ENCODE results near the gene STX12. TPM values are rescaled to one million over a fixed set of nuclear protein-coding genes. Genes with fewer than 3 reads are reported as not detected.

The STX12 gene
- 138 and 152 TPM in 2 replicates for total RNA-seq

DNA sequence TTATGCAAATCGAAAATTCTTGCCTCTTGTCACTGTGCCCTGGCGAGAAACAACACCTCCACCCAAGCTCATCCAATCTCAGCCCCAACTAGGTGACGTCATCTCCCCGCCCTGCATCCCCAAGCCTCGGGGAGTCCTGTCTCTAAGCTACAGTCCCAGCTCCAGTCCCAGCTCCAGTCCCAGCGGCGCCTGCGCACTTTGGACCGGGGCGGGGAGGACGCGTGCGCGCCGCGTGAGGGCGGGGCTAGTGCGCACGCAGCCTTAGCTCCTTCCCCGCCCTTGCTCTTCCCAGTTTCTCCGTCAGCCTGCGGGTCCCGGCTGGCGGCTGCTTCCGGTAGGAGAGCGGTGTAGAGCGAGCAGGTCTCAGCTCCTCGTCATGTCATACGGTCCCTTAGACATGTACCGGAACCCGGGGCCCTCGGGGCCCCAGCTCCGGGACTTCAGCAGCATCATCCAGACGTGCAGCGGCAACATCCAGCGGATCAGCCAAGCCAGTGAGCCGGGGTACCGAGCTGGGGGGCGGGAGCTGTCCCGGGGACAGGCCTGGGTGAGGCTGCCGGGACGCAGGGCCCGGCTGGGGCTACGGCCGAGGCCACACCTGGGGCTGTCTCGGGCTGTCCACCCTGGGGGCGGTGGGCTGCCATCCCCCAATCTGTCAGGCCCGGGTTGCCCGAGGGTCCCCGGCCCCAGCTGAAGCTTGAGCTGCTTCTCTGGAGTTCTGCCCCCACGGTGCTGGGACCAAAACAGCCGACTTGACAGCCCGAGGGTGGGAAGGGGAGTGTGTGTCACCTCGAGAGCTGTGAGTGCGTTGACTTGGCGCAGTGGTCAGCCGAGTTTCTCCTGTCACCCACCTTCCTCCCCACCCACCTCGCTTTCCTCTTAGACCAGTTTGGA is at the start of gene STX12:
Gene STX12, plus strand, starts transcription at position 288 of the 894 bp plus-strand sequence. Its CDS starts 89 bp downstream, at position 377.

DNA sequence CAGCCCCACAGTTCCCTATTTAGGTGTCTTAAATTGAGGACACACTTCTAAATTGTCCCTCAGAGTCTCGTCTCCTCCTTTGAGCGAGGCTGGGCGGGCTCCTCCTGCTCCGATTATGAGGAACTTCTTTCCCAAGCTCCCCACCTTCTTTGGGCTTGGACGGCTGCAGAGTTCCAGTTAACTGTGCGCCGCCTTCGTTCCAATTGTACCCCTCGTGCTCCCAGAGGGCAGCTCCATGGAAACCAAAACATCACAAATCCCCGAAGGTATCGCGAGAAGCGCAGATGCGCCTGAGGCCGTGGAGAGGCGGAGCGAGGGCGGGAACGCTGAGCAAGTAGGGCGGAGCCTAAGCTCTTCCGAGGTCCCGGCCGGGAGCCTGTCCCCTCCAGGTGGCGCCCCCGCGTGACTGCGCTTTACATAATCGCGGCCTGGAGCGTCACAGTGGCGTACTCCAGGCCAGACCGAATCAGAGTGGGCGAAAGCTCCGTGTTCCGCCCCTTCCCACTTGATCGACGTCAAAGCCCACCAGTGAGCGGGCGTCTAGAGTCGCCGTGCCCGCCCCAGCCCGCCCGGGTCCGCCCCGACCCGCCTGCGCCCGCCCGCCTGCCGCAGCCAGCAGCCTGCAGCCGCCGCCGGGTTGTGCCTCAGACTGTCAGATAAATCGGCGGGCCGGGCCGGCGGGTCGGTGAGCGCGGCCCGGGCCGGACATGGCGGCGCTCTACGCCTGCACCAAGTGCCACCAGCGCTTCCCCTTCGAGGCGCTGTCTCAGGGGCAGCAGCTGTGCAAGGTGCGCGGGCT is 47.4 kb upstream of the STX12 start, which contains the start of gene FAM76A:
Gene FAM76A, plus strand, starts transcription at position 588 of the 799 bp plus-strand sequence. Its CDS starts 120 bp downstream, at position 708.

DNA sequence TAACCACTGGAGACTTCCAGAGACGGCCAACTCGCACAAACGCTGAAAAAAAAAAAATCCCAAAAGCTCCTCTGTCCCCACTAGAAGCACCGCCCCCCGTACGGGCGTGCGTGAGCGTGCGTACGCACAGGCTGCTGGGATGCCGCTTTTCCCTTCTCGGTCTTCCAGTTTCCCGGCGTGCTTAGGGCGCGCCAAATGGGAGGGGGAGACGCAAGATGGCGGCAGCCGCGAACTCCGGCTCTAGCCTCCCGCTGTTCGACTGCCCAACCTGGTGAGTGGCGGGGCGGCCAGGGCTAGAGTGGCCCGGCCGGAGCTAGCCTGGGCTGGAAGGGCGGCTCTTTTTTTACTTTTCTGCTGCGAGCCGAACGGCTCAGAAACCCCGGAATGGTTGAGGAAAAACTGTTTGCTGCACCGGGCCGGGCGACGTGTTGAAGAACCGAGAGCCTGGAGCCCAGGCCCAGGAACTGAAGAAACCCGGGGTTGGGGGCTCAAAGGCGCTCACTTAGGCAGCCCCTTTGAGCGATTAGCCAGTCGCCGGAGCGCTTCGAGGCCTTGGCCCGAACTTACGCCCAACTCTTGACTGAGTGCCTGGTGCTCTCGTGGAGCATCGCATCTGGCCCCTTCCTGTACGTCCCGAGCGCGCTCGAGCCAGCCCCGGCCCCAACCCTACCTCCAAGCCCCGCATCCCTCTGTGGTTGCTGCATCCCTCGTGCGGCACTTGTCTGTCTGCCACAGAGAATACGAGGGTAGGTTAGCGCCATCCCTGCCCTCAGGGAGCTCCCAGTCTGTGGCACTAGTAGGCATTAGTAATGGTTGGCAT is 57.8 kb downstream of the STX12 start, which contains the start of gene PPP1R8:
Gene PPP1R8, plus strand, starts transcription at position 162 of the 820 bp plus-strand sequence. Its CDS starts 54 bp downstream, at position 216.

DNA sequence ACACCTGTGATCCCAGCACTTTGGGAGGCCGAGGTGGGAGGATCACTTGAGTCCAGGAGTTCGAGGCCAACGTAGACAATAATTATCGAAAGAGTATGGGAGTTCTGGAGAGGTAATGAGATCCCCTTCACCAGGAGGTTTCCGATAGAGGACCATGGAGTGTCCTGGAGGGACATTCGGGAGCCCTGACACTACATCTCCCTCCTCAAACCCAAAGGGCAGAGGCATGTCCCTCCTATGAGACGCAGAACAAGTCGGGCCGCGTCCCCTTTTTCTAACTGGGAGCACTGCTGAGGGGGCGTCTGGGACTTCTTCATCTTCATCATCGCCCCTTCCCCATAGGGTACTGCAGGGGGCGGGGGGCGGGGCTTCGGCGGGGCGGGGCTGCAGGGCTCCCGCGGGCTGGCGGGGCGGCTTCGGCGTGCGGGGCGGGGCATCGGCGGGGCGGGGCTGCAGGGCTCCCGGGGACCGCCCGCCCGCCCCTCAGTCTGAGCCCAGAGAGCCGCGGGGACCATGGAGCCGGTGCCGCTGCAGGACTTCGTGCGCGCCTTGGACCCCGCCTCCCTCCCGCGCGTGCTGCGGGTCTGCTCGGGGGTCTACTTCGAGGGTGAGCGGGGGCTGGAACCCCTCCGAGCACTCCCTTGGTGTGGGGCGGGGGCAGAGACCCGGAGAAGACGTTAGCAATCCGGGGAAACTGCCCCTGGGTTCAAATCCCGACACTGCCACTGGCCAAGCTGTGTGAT is 99.2 kb downstream of the STX12 start, which contains the start of gene THEMIS2:
Gene THEMIS2, plus strand, starts transcription at position 486 of the 743 bp plus-strand sequence. Its CDS starts 28 bp downstream, at position 514.

Small RNA genes within 50 kb of the gene (small RNA-seq; reads per million reads assigned to genes)
- 0.91 reads per million, percentile 15 among the genes with 10 or more reads in this experiment for gene AL020997.2
- gene RNU6-1245P, result not detected
- 4,786 reads per million, percentile 100 among the genes with 10 or more reads in this experiment for gene SCARNA1

Other genes starting within 250 kb of the STX12 start
- 8.9 and 12.2 TPM in 2 replicates for gene AHDC1, start 169.1 kb upstream of the STX12 start, total RNA-seq
- 0.07 TPM in 1 of 2 replicates, not detected in the other for gene FGR, start 138.0 kb upstream of the STX12 start, total RNA-seq
- gene IFI6, start 101.0 kb upstream of the STX12 start, total RNA-seq, result 17.6 and 21.8 TPM in 2 replicates
- gene FAM76A, start 47.3 kb upstream of the STX12 start, total RNA-seq, result 8.0 and 9.6 TPM in 2 replicates
- 44.4 and 51.3 TPM in 2 replicates for gene PPP1R8, start 57.6 kb downstream of the STX12 start, total RNA-seq
- gene THEMIS2, start 99.3 kb downstream of the STX12 start, total RNA-seq, result 2.7 and 5.3 TPM in 2 replicates
- gene RPA2, start 141.4 kb downstream of the STX12 start, total RNA-seq, result 35.8 and 36.8 TPM in 2 replicates
- gene SMPDL3B, start 161.8 kb downstream of the STX12 start, total RNA-seq, result 0.27 and 0.29 TPM in 2 replicates
- gene XKR8, start 186.8 kb downstream of the STX12 start, total RNA-seq, result 6.6 and 7.7 TPM in 2 replicates